DND-41 (cell line): ENCODE results near the gene TTLL6.

ENCODE experiments used
- ATAC-seq: fragments of 200-7000 bp; cut with Tn5 transposase; 3 replicates; pipeline ENCODE4 v1.9.1; 2021; ENCODE audit warnings: low read depth; ENCODE audit not compliant: insufficient read depth
- DNase-seq: peaks from one replicate; pipeline ENCODE4 v3.0.0-alpha.2; 2020
- H2AFZ ChIP-seq: 2 replicates; pipeline ENCODE4 v1.6.0; 2012; ENCODE audit warnings: low read depth, low read length
- H3K27ac ChIP-seq: 2 replicates; pipeline ENCODE4 v1.5.1; 2012; ENCODE audit warnings: low read length, inconsistent platforms
- H3K27me3 ChIP-seq: fragments of 200-600 bp; sonication (generic); 2 replicates; pipeline ENCODE4 v1.6.0; 2012; ENCODE audit warnings: low read length, mild to moderate bottlenecking, inconsistent platforms; ENCODE audit not compliant: insufficient read depth, poor library complexity
- H3K36me3 ChIP-seq: 2 replicates; pipeline ENCODE4 v1.5.1; 2012; ENCODE audit warnings: low read length, inconsistent platforms; ENCODE audit not compliant: insufficient read depth
- H3K4me1 ChIP-seq: 2 replicates; pipeline ENCODE4 v1.5.1; 2012; ENCODE audit warnings: mild to moderate bottlenecking, low read length; ENCODE audit not compliant: insufficient read depth
- H3K4me2 ChIP-seq: 2 replicates; pipeline ENCODE4 v1.6.0; 2012; ENCODE audit warnings: mild to moderate bottlenecking, moderate library complexity, low read length, inconsistent platforms; ENCODE audit not compliant: insufficient read depth
- H3K4me3 ChIP-seq, 2 experiments: fragments of 200-600 bp in 1 of 2; shearing (Covaris generic) in 1 of 2; 2 replicates each; pipeline ENCODE4 v1.5.1; 2012 to 2016; ENCODE audit warnings: inconsistent platforms in 2 of 2, low read length in 2 of 2, mild to moderate bottlenecking in 2 of 2, low read depth in 1 of 2, moderate library complexity in 1 of 2
- H3K79me2 ChIP-seq: 2 replicates; pipeline ENCODE4 v1.6.0; 2012; ENCODE audit warnings: low read length, inconsistent platforms; ENCODE audit not compliant: insufficient read depth
- H3K9ac ChIP-seq: 2 replicates; pipeline ENCODE4 v1.6.0; 2012; ENCODE audit warnings: low read depth, mild to moderate bottlenecking, inconsistent platforms, low read length, moderate library complexity
- H3K9me3 ChIP-seq: 2 replicates; pipeline ENCODE4 v1.5.1; 2012; ENCODE audit warnings: low read length, moderate library complexity, mild to moderate bottlenecking, inconsistent platforms; ENCODE audit not compliant: insufficient read depth, severe bottlenecking
- H4K20me1 ChIP-seq: 2 replicates; pipeline ENCODE4 v1.6.0; 2012; ENCODE audit warnings: low read length; ENCODE audit not compliant: insufficient read depth
- EZH2 ChIP-seq: IDR thresholded peaks from 3 replicates; pipeline ENCODE4 v1.6.1; 2012; ENCODE audit warnings: borderline replicate concordance, low read depth, mild to moderate bottlenecking, moderate library complexity, low read length, inconsistent platforms; ENCODE audit not compliant: severe bottlenecking
- TF ChIP-seq, protein P1 (sequence below): IDR thresholded peaks from 2 replicates; pipeline ENCODE4 v1.5.1; 2012; ENCODE audit warnings: borderline replicate concordance, low read length, moderate library complexity, mild to moderate bottlenecking; ENCODE audit not compliant: poor library complexity, severe bottlenecking; ENCODE audit errors: extremely low read depth

TTLL6 gene

GRCh38 chr17:48738424-48738802 lies 78.6 kb downstream of the TTLL6 start:
- Histone ChIP-seq H3K4me1 (no peaks in the 10 kb centered on the region), H3K79me2 (no peaks in the 10 kb centered on the region), H3K4me3 (no peak overlapping the region), H3K9ac (no peak overlapping the region), H3K9me3 (no peaks in the 10 kb centered on the region), H3K36me3 (no peaks in the 10 kb centered on the region), H3K27me3 (peaks cover 44% of the 10 kb centered on the region), H3K4me2 (no peak overlapping the region), H2AFZ (no peak overlapping the region), H4K20me1 (no peaks in the 10 kb centered on the region), H3K27ac (no peak overlapping the region)
- TF ChIP-seq EZH2 = no peak
- TF ChIP-seq, protein P1, sequence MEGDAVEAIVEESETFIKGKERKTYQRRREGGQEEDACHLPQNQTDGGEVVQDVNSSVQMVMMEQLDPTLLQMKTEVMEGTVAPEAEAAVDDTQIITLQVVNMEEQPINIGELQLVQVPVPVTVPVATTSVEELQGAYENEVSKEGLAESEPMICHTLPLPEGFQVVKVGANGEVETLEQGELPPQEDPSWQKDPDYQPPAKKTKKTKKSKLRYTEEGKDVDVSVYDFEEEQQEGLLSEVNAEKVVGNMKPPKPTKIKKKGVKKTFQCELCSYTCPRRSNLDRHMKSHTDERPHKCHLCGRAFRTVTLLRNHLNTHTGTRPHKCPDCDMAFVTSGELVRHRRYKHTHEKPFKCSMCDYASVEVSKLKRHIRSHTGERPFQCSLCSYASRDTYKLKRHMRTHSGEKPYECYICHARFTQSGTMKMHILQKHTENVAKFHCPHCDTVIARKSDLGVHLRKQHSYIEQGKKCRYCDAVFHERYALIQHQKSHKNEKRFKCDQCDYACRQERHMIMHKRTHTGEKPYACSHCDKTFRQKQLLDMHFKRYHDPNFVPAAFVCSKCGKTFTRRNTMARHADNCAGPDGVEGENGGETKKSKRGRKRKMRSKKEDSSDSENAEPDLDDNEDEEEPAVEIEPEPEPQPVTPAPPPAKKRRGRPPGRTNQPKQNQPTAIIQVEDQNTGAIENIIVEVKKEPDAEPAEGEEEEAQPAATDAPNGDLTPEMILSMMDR = no peak
- no peak for DNase-seq
- ATAC-seq = no peak

DNA sequence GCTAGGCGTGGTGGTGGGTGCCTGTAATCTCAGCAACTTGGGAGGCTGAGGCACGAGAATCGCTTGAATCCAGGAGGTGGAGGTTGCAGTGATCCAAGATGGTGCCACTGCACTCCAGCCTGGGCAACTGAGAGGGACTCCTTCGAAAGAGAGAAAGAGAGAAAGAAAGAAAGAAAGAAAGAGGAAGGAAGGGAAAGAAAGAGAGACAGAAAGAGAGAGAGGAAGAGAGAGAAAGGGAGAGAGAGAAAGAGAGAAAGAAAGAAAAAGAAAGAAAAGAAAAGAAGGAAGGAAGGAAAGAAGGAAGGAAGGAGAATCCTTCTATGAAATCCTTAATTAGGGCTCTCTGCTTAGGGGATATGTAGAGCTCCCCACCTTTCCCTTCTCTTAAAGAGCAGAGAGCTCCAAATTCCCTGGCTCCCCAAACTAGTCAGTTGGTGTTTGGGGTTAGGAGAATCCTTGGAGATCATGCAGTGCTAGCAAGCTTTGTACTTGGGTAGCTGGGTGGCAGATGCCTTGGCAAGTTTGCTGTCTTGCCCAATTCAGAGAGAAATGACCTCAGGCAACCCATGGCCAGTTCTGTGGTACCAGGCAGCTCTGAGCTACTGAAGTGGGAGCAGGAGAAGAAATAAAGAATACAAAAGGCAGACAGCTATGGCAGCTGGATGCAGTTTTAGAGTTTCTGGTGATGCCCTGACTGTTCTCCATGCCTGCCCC lies 79.5 kb downstream of the TTLL6 start:
- Histone ChIP-seq H3K4me3 (no peak overlapping the region), H3K27me3 (peaks cover 45% of the 10 kb centered on the region), H2AFZ (no peak overlapping the region), H3K9ac (no peak overlapping the region), H3K4me1 (no peaks in the 10 kb centered on the region), H3K4me2 (no peak overlapping the region), H3K9me3 (no peaks in the 10 kb centered on the region), H4K20me1 (no peaks in the 10 kb centered on the region), H3K27ac (no peak overlapping the region), H3K36me3 (no peaks in the 10 kb centered on the region), H3K79me2 (no peaks in the 10 kb centered on the region)
- TF ChIP-seq, protein P1 = no peak
- no peak for TF ChIP-seq EZH2
- DNase-seq (no peak), ATAC-seq (no peak)

GRCh38 chr17:48735062-48735351 lies 82.0 kb downstream of the TTLL6 start:
- no peak for ATAC-seq
- Histone ChIP-seq H3K79me2 (no peaks in the 10 kb centered on the region), H2AFZ (no peak overlapping the region), H3K36me3 (no peaks in the 10 kb centered on the region), H3K4me2 (no peak overlapping the region), H4K20me1 (no peaks in the 10 kb centered on the region), H3K4me3 (no peak overlapping the region), H3K4me1 (no peaks in the 10 kb centered on the region), H3K9me3 (no peaks in the 10 kb centered on the region), H3K9ac (no peak overlapping the region), H3K27me3 (peaks cover 51% of the 10 kb centered on the region), H3K27ac (no peak overlapping the region)
- DNase-seq = no peak
- TF ChIP-seq, protein P1 = no peak
- TF ChIP-seq EZH2 = no peak
